ENCODE results near the gene TESK1.
"Not testable (repeated sequence)": the region's sequence is repeated elsewhere in the genome, so short reads cannot be mapped to it uniquely, and the experiment has no call there.

Gene TESK1

DNA sequence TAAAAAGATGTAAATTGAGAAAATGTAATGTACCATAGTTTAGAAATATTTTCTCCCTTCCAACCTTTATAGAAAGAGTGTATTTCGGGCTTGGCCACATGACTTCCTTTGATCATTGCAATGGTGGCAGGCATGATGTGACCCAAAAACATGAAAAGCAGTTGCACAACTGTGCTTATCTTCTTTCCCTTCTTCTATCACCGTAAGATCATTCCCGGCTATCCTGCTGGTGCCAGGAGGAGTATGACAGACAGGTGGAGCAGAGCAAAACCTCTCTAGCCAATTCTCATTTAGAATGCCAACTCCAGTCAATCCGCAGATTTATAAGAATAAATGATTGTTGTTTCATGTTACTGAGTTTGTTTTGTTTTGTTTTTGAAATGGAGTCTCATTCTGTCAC, 10.6 kb upstream of the TESK1 start:
- no peak overlapping the region for H3K4me3 Mint-ChIP-seq

DNA sequence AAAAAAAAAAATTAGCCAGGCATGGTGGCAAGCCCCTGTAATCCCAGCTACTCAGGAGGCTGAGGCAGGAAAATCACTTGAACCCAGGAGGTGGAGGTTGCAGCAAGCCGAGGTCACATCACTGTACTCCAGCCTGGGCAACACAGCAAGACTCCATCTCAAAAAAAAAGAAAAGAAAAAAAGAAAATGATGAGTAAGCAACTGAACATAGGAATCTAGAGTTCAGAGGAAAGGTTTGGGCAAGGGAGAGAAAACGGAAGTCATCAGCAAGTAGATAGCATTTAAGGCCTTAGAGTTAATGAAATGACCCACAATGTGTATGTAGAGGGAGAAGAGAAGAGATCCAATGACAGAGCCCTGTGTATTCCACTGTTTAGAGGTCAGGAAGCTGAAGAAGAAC, 8.2 kb upstream of the TESK1 start:
- H3K36me3 Mint-ChIP-seq (ENCODE audit: insufficient read depth); H3K27ac Mint-ChIP-seq (ENCODE audit: low read depth); DNase-seq (ENCODE audit: low spot score in 2 of 2); H3K27me3 Mint-ChIP-seq; H3K4me1 Mint-ChIP-seq; H3K4me3 Mint-ChIP-seq; ATAC-seq (replicated peaks; ENCODE audit: extremely low read depth, poor library complexity, severe bottlenecking); H3K9me3 Mint-ChIP-seq: not testable (repeated sequence)

More for the DNA sequence above, 10.6 kb upstream of the TESK1 start:
- ATAC-seq (replicated peaks; ENCODE audit: extremely low read depth, poor library complexity, severe bottlenecking) (no peak), DNase-seq (ENCODE audit: low spot score in 2 of 2) (no peak)
- peaks cover 1% of the 10 kb centered on the region for H3K36me3 Mint-ChIP-seq (ENCODE audit: insufficient read depth)
- H3K9me3 Mint-ChIP-seq = peaks cover 6% of the 10 kb centered on the region
- no peaks in the 10 kb centered on the region for H3K4me1 Mint-ChIP-seq
- no peaks in the 10 kb centered on the region for H3K27me3 Mint-ChIP-seq
- no peak overlapping the region for H3K27ac Mint-ChIP-seq (ENCODE audit: low read depth)

DNA sequence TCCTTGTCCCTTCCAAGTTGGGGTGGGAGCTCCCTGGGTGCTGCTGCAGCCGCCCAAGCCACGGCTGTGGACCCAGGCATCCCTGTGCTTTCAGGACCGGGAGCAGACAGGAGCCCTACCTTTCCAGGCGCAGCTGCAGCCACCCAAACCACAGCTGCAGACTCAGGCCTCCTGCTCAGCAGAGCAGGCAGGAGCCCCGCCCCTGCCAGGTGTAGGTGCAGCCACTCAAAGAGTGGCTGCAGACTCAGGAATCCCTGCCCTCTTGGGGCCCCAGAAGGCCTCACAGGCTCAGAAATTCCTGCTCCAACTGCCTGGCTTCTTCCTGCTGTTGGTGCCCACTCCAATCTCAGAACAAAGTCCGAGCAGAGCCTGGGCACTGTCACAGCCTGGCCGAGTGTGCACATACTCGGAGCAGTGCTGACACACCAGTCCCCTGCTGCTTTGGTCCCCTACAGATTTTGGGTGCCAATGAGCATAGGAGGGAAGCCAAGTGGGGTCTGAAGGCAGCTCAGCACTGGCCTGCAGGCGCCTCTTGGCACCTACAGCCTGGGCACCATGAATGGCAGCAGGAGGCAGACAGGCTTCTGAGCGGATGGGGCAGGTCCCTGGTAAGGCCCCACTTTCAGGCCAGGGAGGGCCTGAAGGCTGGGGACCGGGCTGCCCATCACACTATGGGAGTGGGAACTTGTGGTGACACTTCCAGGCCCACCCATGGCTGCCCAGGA, 6.0 kb upstream of the TESK1 start:
- H3K27ac Mint-ChIP-seq (ENCODE audit: low read depth) = no peak overlapping the region
- peaks cover 2% of the 10 kb centered on the region for H3K36me3 Mint-ChIP-seq (ENCODE audit: insufficient read depth)
- ATAC-seq (replicated peaks; ENCODE audit: extremely low read depth, poor library complexity, severe bottlenecking) = no peak
- H3K9me3 Mint-ChIP-seq = no peaks in the 10 kb centered on the region
- peaks cover 10% of the 10 kb centered on the region for H3K4me1 Mint-ChIP-seq
- no peak for DNase-seq (ENCODE audit: low spot score in 2 of 2)
- H3K4me3 Mint-ChIP-seq = no peak overlapping the region
- H3K27me3 Mint-ChIP-seq = no peaks in the 10 kb centered on the region

DNA sequence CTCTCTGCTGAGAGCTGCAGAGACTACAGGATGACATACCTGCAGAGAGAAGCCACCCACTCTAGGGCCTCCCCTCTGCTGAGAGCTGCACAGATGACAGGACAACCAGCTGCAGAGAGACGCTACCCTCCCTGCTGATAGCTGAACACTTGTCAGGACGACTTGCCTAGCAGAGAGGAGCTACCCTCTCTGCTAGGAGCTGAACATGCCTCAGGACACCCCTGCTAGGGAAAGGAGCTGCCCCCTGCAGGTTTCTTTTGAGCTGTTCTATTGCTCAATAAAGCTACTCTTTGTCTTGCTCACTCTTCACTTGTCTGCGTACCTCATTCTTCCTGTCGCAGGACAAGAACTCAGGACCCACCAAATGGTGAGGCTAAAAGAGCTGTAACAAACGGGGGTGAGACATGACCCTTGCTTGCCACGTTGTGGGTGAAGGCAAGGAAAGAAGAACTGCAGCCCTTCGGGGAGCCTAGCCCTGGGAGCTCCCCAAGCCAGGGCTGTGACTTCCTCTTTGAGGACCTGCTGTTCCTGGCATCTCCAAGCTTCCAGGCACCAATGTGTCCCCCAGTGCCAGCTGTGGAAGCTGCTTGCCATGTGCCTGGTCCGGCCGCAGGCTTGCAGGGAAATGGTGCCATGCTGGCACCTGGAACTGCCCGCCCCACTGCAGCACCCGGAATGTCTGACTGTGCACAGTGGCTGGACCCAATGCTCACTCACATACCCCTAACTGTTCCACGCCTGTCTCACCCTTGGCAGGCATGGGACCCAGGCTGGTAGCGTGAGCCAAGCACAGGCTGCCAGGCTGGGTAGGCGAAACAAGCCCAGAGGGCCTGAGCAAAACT, 5.1 kb upstream of the TESK1 start:
- ATAC-seq (replicated peaks; ENCODE audit: extremely low read depth, poor library complexity, severe bottlenecking) (no peak), DNase-seq (ENCODE audit: low spot score in 2 of 2) (no peak)
- Mint-ChIP-seq H3K27ac (ENCODE audit: low read depth) (no peak overlapping the region), H3K36me3 (ENCODE audit: insufficient read depth) (peaks cover 9% of the 10 kb centered on the region), H3K4me3 (no peak overlapping the region), H3K4me1 (peaks cover 17% of the 10 kb centered on the region), H3K9me3 (no peaks in the 10 kb centered on the region), H3K27me3 (no peaks in the 10 kb centered on the region)

DNA sequence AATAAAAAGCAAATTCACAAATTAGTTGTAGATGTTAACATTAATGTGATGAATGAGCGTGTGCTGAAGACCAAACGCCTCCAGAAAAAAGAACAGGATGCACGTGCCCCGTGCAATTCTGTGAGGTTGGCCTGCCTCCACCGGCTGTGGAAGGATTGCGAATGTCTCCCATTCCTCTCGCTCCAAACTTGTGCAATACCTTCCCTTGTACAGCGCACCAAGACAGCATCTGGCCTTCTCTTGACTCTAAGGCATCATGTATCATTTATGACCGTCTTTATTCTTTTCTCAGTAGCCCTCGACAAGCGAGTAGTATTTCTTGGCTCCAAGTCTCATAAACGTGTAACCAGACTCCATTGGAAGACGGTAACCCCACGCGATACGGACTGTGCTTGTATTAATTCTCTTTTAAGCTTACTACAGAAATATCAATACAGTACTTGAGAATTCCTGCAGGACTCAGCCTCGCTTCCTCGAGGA, 1.5 kb upstream of the TESK1 start:
- Mint-ChIP-seq H3K27me3 (no peaks in the 10 kb centered on the region), H3K27ac (ENCODE audit: low read depth) (peak overlapping the region; percentile 97), H3K4me3 (peak overlapping the region; percentile 96), H3K9me3 (no peaks in the 10 kb centered on the region), H3K4me1 (peaks cover 44% of the 10 kb centered on the region), H3K36me3 (ENCODE audit: insufficient read depth) (peaks cover 11% of the 10 kb centered on the region)
- ATAC-seq (replicated peaks; ENCODE audit: extremely low read depth, poor library complexity, severe bottlenecking) = no peak
- no peak for DNase-seq (ENCODE audit: low spot score in 2 of 2)

DNA sequence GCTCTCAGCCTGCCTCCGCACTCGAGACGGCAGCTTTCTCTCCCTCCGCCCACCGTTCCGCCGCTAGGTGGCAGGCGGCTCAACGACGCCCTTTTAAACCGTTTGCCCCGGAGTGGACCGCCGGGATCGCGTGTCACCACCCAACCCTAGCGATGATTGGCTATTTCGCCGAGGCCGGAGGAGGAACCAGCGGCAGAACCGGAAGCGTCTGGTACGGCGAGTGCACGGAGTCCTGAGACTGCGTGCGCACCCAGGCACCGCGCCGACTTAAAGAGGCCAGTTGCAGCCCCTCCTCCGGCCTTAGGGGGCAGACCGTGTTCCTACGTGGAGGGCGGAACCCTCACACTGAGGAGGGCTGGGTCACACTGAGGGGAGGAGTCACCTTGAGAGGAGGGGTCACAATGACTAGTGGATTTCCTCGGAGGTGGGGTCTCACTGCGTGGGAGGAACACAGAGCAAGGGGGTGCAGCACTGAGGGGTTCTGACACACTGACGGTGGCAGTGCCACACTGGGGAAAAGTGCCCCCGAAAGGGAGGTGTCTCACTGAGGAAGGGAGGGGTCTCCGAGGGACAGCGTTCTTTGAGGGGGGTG, 980 bp upstream of the TESK1 start:
- Mint-ChIP-seq H3K27me3 (no peaks in the 10 kb centered on the region), H3K4me1 (peaks cover 44% of the 10 kb centered on the region), H3K27ac (ENCODE audit: low read depth) (peak overlapping the region; percentile 97), H3K36me3 (ENCODE audit: insufficient read depth) (peaks cover 11% of the 10 kb centered on the region), H3K9me3 (no peaks in the 10 kb centered on the region), H3K4me3 (peak overlapping the region; percentile 96)
- peak; percentile 90 for ATAC-seq (replicated peaks; ENCODE audit: extremely low read depth, poor library complexity, severe bottlenecking)
- peak; percentile 96 to 99 for DNase-seq (ENCODE audit: low spot score in 2 of 2)

DNA sequence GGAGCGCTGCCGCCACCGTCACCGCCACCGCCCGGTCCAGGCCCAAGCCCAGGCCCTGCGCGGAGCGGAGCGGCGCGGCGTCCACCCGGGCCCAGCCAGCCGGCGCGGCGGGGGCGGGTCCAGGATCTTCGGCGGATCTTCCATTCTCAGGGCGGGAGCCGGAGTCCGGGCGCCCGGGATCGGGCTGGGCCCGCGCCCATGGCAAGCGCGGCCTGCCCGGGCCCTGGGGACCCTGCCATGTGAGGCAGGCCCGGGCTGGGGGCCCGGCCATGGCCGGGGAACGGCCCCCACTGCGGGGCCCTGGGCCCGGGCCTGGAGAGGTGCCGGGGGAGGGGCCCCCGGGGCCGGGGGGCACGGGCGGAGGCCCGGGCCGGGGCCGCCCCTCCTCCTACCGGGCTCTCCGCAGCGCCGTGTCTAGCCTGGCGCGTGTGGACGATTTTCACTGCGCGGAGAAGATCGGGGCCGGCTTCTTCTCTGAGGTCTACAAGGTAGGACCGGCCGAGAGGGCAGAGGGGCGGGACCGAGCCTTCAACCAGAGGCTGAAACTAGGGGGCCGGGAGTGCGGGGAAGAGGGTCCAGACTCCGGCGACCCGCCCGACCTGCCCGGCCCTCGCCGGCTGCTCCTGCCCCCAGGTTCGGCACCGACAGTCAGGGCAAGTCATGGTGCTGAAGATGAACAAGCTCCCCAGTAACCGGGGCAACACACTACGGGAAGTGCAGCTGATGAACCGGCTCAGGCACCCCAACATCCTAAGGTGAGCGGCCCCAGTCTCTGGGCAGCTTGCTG, 482 bp downstream of the TESK1 start:
- no peaks in the 10 kb centered on the region for H3K27me3 Mint-ChIP-seq
- H3K9me3 Mint-ChIP-seq = no peaks in the 10 kb centered on the region
- peaks cover 44% of the 10 kb centered on the region for H3K4me1 Mint-ChIP-seq
- peak in 1 of 2 donors; percentile 25 for DNase-seq (ENCODE audit: low spot score in 2 of 2)
- H3K36me3 Mint-ChIP-seq (ENCODE audit: insufficient read depth) = peaks cover 13% of the 10 kb centered on the region
- no peak for ATAC-seq (replicated peaks; ENCODE audit: extremely low read depth, poor library complexity, severe bottlenecking)
- peak overlapping the region; percentile 96 for H3K4me3 Mint-ChIP-seq
- peak overlapping the region; percentile 53 for H3K27ac Mint-ChIP-seq (ENCODE audit: low read depth)

DNA sequence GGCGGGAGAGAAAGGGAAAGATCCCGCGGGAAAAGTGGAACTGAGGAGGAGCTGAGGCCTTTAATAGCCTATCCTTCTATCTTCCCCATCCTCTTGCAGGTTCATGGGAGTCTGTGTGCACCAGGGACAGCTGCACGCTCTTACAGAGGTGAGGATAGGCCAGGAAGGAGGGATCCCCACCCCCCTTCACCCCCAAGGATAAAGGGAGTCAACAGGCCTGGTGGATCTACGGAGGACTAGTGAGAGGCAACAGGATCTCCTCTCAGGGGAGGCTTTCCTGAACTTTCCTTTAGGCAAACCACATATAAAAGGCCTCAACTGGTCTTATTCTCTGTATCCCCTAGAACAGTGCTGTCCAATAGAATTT, 1.1 kb downstream of the TESK1 start:
- H3K27ac Mint-ChIP-seq (ENCODE audit: low read depth) = peak overlapping the region; percentile 53
- H3K36me3 Mint-ChIP-seq (ENCODE audit: insufficient read depth) = peaks cover 13% of the 10 kb centered on the region
- no peak for DNase-seq (ENCODE audit: low spot score in 2 of 2)
- no peaks in the 10 kb centered on the region for H3K27me3 Mint-ChIP-seq
- ATAC-seq (replicated peaks; ENCODE audit: extremely low read depth, poor library complexity, severe bottlenecking) = no peak
- H3K9me3 Mint-ChIP-seq = no peaks in the 10 kb centered on the region
- H3K4me1 Mint-ChIP-seq = peaks cover 44% of the 10 kb centered on the region
- peak overlapping the region; percentile 79 for H3K4me3 Mint-ChIP-seq

DNA sequence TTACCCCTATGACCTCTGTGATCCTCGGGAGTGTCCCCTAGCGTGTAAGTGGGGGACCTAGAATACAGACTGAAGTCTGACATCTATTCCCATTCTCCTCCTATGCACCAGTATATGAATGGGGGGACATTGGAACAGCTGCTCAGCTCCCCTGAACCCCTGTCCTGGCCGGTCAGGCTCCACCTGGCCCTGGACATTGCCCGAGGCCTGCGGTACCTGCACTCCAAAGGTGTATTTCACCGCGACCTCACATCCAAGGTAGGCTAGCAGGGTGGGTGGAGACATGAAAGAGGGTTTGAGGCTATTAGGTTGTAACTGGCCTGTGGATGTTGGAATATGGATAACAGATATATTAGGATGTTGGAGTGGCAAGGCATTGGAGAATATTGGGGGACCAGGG, 1.7 kb downstream of the TESK1 start:
- H3K27ac Mint-ChIP-seq (ENCODE audit: low read depth) = no peak overlapping the region

DNA sequence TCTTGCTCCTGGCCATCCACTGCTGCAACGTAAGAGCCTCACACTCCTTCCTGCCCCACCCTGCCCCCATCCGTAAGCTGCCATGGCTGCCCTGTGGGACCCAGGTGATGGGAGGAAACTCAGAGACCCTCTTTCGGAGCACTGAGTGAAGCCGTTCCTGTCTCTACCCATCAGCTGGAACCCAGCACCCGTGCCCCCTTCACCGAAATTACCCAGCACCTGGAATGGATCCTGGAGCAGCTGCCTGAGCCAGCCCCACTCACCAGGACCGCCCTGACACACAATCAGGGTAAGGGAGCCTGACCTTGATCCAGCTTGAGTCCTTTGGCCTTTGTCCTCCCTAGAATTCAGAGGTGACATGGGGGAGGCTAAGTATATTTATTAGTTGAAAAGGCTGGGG, 3.2 kb downstream of the TESK1 start:
- no peak for ATAC-seq (replicated peaks; ENCODE audit: extremely low read depth, poor library complexity, severe bottlenecking)

More for the DNA sequence above, 1.7 kb downstream of the TESK1 start:
- ATAC-seq (replicated peaks; ENCODE audit: extremely low read depth, poor library complexity, severe bottlenecking) (no peak), DNase-seq (ENCODE audit: low spot score in 2 of 2) (no peak)
- H3K4me3 Mint-ChIP-seq = peak overlapping the region; percentile 1
- peaks cover 13% of the 10 kb centered on the region for H3K36me3 Mint-ChIP-seq (ENCODE audit: insufficient read depth)
- H3K4me1 Mint-ChIP-seq = peaks cover 50% of the 10 kb centered on the region
- H3K27me3 Mint-ChIP-seq = no peaks in the 10 kb centered on the region
- no peaks in the 10 kb centered on the region for H3K9me3 Mint-ChIP-seq

DNA sequence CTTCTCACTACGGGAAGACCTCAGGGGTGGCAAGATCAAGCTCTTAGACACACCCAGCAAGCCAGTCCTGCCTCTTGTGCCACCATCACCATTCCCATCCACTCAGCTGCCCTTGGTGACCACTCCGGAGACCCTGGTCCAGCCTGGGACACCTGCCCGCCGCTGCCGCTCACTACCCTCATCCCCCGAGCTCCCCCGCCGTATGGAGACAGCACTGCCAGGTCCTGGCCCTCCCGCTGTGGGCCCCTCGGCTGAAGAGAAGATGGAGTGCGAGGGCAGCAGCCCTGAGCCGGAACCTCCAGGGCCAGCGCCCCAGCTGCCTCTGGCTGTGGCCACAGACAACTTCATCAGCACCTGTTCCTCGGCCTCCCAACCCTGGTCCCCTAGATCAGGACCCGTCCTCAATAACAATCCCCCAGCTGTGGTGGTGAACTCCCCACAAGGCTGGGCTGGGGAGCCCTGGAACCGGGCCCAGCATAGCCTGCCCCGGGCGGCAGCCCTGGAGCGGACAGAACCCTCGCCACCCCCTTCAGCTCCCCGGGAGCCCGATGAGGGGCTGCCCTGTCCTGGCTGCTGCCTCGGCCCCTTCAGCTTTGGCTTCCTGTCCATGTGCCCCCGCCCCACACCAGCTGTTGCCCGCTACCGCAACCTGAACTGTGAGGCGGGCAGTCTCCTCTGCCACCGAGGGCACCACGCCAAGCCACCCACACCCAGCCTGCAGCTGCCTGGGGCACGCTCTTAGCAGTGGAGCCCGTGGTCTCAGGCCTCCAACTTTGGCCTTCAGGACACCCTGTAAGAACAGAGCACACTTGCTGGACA, 4.1 kb downstream of the TESK1 start:
- Mint-ChIP-seq H3K4me3 (no peak overlapping the region), H3K36me3 (ENCODE audit: insufficient read depth) (peaks cover 11% of the 10 kb centered on the region), H3K9me3 (no peaks in the 10 kb centered on the region), H3K27ac (ENCODE audit: low read depth) (no peak overlapping the region), H3K4me1 (peaks cover 41% of the 10 kb centered on the region), H3K27me3 (no peaks in the 10 kb centered on the region)
- ATAC-seq (replicated peaks; ENCODE audit: extremely low read depth, poor library complexity, severe bottlenecking) = no peak
- no peak for DNase-seq (ENCODE audit: low spot score in 2 of 2)

More for the DNA sequence above, 3.2 kb downstream of the TESK1 start:
- no peak for DNase-seq (ENCODE audit: low spot score in 2 of 2)
- Mint-ChIP-seq H3K27me3 (no peaks in the 10 kb centered on the region), H3K36me3 (ENCODE audit: insufficient read depth) (peaks cover 13% of the 10 kb centered on the region), H3K4me3 (no peak overlapping the region), H3K4me1 (peaks cover 51% of the 10 kb centered on the region), H3K27ac (ENCODE audit: low read depth) (peak overlapping the region; percentile 47), H3K9me3 (no peaks in the 10 kb centered on the region)

Measured in central memory CD8-positive, alpha-beta T cell (primary cell).